RWPE1 (cell line): ENCODE results near the gene PLEKHG5.
A peak's percentile ranks its signal among the peaks of the same experiment; 100 is the strongest.

ENCODE experiments used
- CTCF ChIA-PET: fragments of 350-600 bp; sonication (Branson Sonifier 250); formaldehyde crosslinking; extraction: SDS; loops from one replicate; lab custom pipeline; 2021; lab: Yijun Ruan, JAX
- POLR2A ChIA-PET: fragments of 400-600 bp; formaldehyde crosslinking; extraction: SDS; loops from one replicate; lab custom pipeline; 2020; ENCODE audit warnings: antibody characterized with exemption; ENCODE audit not compliant: low non-redundant PET; lab: Yijun Ruan, JAX
- DNase-seq: peaks from one replicate; pipeline ENCODE4 v3.0.0; 2012; ENCODE audit warnings: low spot score
- H3K27ac ChIP-seq: fragments of 450-650 bp; 2 replicates; pipeline ENCODE4 v1.5.1; 2017
- TF ChIP-seq, protein P1 (sequence below): fragments of 450-650 bp; conservative IDR thresholded peaks from 2 replicates; pipeline ENCODE4 v1.5.1; 2017; ENCODE audit warnings: low read depth, mild to moderate bottlenecking

The PLEKHG5 gene

DNA sequence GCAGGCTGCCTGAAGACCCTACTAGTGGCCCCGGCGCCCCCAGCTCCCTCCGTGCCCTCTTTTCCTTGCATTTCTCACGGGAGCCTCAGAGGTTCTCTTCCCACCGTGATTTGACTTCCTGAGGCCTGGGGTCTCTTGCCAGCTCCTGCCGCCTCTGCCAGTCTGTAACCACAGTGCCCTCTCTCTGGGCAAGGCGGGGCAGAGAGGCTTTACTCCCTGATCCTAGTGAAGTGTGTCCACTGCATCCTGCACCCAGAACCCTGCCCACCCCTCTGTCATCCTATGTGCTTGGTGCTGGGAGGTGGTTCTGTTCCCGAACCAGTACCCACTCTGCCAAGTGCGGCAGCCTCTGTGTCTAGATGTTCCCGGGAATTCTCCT, 64.5 kb downstream of the PLEKHG5 start:
- POLR2A ChIA-PET: no interaction called here
- H3K27ac ChIP-seq: peak overlapping the region; percentile 88
- DNase-seq: no peak
- CTCF ChIA-PET: interaction anchor here (1.1 kb wide), 1 partner anchor 11 kb away, joined by 9 read pairs; no protein-coding TSS in a partner anchor
- TF ChIP-seq, protein P1, sequence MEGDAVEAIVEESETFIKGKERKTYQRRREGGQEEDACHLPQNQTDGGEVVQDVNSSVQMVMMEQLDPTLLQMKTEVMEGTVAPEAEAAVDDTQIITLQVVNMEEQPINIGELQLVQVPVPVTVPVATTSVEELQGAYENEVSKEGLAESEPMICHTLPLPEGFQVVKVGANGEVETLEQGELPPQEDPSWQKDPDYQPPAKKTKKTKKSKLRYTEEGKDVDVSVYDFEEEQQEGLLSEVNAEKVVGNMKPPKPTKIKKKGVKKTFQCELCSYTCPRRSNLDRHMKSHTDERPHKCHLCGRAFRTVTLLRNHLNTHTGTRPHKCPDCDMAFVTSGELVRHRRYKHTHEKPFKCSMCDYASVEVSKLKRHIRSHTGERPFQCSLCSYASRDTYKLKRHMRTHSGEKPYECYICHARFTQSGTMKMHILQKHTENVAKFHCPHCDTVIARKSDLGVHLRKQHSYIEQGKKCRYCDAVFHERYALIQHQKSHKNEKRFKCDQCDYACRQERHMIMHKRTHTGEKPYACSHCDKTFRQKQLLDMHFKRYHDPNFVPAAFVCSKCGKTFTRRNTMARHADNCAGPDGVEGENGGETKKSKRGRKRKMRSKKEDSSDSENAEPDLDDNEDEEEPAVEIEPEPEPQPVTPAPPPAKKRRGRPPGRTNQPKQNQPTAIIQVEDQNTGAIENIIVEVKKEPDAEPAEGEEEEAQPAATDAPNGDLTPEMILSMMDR: no peak

DNA sequence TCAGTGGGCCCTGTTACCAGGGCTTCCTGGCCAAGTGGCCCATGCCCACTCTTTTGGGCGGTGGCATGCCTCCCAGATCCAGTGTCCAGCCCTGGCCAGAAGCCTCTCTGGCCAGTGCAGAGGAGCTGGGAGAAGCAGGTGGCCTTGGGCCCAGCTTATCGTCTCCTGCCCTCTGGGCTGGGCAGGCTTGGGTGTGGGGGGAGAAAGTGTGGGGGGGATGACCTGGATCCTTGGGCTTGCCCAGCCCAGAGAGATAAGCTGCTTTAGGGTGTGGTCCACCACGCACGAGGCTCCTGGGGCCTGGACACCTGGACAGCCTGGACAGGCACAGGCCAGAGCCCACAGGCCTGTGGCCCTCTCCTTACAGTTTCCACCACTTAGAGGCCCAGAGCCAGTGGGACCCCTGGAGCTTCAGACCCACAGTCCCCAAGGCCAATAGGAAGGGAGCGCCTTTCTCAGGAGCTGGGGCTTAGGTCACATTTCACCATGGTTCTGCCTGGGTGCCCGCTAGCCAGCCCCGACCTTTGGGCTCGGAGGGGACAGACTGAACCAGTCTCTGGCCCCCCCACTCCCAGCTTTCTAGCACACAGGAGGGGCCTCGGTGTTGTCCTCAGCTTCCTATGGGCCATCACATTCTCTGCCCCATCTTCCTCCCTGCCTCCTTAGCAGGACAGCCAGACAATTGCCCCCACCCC, 65.0 kb downstream of the PLEKHG5 start:
- TF ChIP-seq, protein P1: no peak
- DNase-seq: no peak
- ChIA-PET POLR2A (no interaction called here), CTCF (interaction anchor here (0.7 to 1.1 kb wide), 2 partner anchors 12 to 670 kb away, joined by 3 to 9 read pairs; no protein-coding TSS in a partner anchor)
- peak overlapping the region; percentile 88 for H3K27ac ChIP-seq

DNA sequence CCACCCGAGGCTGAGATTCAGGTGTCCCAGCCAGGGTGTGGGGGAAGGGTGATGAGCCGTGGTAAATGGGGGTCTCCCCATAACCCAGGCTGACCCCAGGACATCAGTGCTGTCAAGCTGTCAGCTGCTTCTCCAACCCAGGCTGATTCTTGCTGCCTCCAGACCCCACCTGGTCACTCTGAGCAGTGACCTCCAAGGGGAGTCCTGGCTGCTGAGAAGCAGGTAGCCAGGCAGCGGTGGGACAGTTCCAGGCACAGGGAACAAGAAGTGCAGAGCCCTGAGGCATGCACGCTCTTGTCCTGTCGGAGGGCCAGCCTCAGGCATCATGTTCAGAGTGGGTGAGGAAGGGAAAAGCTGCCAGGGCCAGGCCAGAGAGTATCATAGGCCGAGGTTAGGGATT, 65.8 kb downstream of the PLEKHG5 start:
- no peak for DNase-seq
- POLR2A ChIA-PET: no interaction called here
- CTCF ChIA-PET: interaction anchor here (1.0 to 1.1 kb wide), 3 partner anchors 12 to 181 kb away, joined by 3 to 9 read pairs (median 4); no protein-coding TSS in a partner anchor
- TF ChIP-seq, protein P1: no peak
- peak overlapping the region; percentile 88 for H3K27ac ChIP-seq

DNA sequence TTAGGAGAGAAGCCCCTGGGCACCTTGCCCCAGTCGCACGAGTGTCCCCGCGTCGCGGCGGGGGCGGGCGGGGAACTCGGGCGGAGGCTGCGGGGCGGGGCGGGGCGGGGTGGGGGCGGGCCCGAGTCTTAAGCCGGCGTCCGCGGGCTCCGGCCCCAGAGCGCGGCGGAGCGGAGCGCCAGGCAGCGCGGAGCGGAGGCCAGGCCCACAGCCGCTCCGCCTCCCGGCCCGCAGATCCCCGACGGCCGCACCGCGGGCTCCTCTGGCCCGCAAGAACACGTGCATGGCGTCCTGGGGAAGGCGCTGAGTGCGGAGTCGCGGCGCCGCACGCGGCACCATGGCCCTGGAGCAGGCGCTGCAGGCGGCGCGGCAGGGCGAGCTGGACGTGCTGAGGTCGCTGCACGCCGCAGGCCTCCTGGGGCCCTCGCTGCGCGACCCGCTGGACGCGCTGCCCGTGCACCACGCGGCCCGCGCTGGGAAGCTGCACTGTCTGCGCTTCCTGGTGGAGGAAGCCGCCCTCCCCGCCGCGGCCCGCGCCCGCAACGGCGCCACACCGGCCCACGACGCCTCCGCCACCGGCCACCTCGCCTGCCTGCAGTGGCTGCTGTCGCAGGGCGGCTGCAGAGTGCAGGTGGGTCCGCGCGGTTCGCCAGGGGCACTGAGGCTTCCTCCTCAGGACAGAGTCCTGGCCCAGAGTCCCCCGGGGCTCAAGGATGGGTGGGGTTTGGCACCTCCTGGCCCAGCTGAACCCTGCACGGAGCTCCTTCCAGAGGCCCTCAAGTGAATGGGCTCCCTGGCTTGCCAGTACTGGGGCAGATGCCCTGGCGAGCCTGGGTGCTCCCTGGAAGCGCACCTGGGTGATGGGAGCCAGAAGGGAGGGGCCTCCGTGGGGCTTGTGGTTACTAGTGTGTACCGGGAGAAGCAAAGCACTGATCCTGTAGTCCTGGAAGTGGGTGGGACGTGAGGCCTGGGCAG, 66.6 kb downstream of the PLEKHG5 start, which contains the start of gene ESPN:
Gene ESPN, plus strand, starts transcription at position 158 of the 975 bp plus-strand sequence. Its CDS starts 180 bp downstream, at position 338.
- DNase-seq: no peak
- ChIA-PET POLR2A (no interaction called here), CTCF (interaction anchor here (0.6 to 1.0 kb wide), 3 partner anchors 13 to 180 kb away, joined by 3 to 4 read pairs (median 3); no protein-coding TSS in a partner anchor)
- TF ChIP-seq, protein P1: no peak
- H3K27ac ChIP-seq: peak within 1 kb of the TSS; percentile 88

DNA sequence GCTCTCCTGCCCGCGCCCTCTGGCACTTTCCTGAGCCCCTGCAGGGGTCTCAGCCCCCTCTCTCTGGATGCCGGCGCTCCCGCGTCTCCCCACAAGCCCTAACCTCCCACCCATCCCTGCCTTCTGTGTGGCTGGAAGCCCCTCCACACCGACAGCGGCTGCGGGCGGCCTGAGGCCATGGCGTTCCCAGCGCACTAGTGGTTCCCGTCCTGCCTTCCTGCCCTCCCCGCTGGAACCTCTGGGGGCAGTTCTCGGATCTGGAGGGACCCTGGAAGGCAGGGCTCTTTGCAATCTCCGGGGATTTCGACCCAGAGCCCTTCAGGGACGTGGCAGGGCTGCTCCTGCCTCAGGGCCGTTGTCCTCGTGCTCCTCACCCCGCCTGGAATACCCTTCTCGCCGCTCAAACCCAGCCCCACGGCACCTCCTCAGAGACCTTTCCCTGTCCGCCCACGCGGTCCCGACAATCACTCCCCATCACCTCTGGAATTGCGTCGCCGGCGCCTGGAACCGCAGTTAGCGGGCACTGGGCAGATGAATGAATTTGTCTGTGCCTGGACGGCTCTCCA, 67.4 kb downstream of the PLEKHG5 start:
- ChIA-PET CTCF (interaction anchor here (0.5 to 6.8 kb wide), 15 partner anchors 9 to 382 kb away, joined by 3 to 85 read pairs (median 4); no protein-coding TSS in a partner anchor), POLR2A (no interaction called here)
- H3K27ac ChIP-seq: peak overlapping the region; percentile 88
- DNase-seq: no peak
- TF ChIP-seq, protein P1: no peak
